ENCODE results near the gene NXN.

DNA sequence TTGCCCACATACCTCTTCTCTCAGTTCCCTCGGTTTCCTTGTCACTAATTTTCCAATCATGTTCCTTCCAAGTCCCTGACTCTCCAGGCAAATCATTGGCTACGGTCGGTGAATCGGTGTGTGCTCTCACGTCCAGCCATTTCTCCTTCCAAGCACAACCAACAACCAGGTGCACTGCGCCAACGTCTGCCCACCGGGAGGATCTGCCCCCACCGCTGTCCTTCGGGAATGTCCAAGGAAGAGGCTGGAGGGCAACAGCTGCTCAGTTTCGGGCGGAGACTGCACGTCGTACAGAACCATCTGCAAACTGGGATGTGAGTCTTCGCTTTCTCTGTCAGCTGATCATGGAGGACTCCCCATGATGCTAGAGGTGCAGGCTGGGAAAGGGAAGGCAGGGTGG, 8.4 kb upstream of the NXN start:
- TF ChIP-seq, protein P1, sequence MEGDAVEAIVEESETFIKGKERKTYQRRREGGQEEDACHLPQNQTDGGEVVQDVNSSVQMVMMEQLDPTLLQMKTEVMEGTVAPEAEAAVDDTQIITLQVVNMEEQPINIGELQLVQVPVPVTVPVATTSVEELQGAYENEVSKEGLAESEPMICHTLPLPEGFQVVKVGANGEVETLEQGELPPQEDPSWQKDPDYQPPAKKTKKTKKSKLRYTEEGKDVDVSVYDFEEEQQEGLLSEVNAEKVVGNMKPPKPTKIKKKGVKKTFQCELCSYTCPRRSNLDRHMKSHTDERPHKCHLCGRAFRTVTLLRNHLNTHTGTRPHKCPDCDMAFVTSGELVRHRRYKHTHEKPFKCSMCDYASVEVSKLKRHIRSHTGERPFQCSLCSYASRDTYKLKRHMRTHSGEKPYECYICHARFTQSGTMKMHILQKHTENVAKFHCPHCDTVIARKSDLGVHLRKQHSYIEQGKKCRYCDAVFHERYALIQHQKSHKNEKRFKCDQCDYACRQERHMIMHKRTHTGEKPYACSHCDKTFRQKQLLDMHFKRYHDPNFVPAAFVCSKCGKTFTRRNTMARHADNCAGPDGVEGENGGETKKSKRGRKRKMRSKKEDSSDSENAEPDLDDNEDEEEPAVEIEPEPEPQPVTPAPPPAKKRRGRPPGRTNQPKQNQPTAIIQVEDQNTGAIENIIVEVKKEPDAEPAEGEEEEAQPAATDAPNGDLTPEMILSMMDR (IDR thresholded peaks at IDR 0.05) = no peak
- no peak for TF ChIP-seq POLR2A (IDR thresholded peaks at IDR 0.05)

All from Peyer's patch (tissue), 4 donors.